ENCODE measurements around the gene CCDC73. TPM values are rescaled to one million over a fixed set of nuclear protein-coding genes. Genes with fewer than 3 reads are reported as not detected.

The CCDC73 gene
- total and polyA plus RNA-seq, 2 donors (not counting 1 experiment from before 2014, with no cell fraction given): 0.05 TPM; not detected in 1

DNA sequence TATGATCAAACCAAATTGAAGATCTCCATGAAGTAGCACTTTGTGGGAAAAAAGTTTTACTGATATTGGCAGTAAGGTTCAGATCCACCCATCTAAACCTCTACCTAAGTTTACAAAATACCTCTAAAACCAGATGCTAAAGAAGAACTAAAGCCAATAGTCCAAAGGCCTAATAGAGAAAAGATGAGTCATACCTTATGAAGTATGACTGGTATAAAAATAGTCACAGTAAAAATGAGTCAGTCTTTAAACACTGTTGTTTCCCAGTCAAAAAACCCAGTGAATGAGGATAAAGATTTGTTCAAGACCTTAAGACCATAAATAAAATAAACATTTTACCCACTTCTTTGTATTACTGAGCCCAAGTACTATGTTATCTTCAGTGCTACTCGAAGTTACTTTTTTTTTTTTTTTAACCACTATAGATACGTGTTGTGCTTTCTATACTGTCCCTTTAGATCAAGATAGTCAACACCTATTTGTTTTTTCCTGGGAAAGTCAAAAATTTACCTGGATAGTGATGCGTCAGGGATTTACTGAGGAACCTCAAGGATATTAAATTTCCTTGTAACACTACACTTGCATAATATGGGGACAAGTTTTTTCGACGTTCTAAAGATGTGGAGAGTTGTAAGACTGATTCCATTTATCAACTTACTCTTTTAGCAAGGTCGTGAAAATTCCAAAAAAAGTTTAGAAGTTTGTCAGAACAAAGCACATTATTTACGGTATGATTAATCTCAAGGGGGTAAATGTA, 87.3 kb downstream of the CCDC73 start:
- Mint-ChIP-seq H3K27ac (no peak overlapping the region), H3K4me1 (no peaks in the 10 kb centered on the region), H3K9me3 (ENCODE audit: insufficient read depth) (peaks cover 2% of the 10 kb centered on the region), H3K27me3 (peaks cover 14% of the 10 kb centered on the region), H3K4me3 (no peak overlapping the region)
- intact Hi-C loops (cut with micrococcal nuclease): no loop called here
- TF ChIP-seq, protein P1, sequence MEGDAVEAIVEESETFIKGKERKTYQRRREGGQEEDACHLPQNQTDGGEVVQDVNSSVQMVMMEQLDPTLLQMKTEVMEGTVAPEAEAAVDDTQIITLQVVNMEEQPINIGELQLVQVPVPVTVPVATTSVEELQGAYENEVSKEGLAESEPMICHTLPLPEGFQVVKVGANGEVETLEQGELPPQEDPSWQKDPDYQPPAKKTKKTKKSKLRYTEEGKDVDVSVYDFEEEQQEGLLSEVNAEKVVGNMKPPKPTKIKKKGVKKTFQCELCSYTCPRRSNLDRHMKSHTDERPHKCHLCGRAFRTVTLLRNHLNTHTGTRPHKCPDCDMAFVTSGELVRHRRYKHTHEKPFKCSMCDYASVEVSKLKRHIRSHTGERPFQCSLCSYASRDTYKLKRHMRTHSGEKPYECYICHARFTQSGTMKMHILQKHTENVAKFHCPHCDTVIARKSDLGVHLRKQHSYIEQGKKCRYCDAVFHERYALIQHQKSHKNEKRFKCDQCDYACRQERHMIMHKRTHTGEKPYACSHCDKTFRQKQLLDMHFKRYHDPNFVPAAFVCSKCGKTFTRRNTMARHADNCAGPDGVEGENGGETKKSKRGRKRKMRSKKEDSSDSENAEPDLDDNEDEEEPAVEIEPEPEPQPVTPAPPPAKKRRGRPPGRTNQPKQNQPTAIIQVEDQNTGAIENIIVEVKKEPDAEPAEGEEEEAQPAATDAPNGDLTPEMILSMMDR (IDR thresholded peaks at IDR 0.05): no peak
- no peak for TF ChIP-seq EZH2 (IDR thresholded peaks at IDR 0.05; ENCODE audit: borderline replicate concordance, insufficient read depth, low read depth, low read length, poor library complexity, severe bottlenecking)
- H3K27ac ChIP-seq (ENCODE audit: low read length in 2 of 2): no peak overlapping the region
- CTCF ChIA-PET: no interaction called here
- ATAC-seq (ENCODE audit: low read depth): no peak
- H3K9ac ChIP-seq (ENCODE audit: low read length): no peak overlapping the region
- WGBS (ENCODE audit: insufficient coverage): no CpG with 5 or more reads among the region's 7 CpGs
- DNase-seq: no peak
- no peak overlapping the region for H3K4me2 ChIP-seq (replicated peaks; ENCODE audit: low read depth, low read length, poor library complexity, severe bottlenecking)
- H3K36me3 ChIP-seq (replicated peaks in 1 of 2; ENCODE audit: control extremely low read depth in 1 of 2, control insufficient read depth in 1 of 2, extremely low read depth in 1 of 2, insufficient read depth in 2 of 2, low read length in 1 of 2): no peaks in the 10 kb centered on the region
- H3K4me3 ChIP-seq (ENCODE audit: control extremely low read depth in 1 of 5, extremely low read depth in 1 of 5, insufficient read depth in 1 of 5, low read depth in 2 of 5, low read length in 4 of 5): no peak overlapping the region
- no peaks in the 10 kb centered on the region for H3K79me2 ChIP-seq (ENCODE audit: control insufficient read depth, insufficient read depth, low read length)
- no peaks in the 10 kb centered on the region for H3K4me1 ChIP-seq (ENCODE audit: control insufficient read depth in 2 of 2, insufficient read depth in 2 of 2, low read length in 2 of 2)
- peaks cover 0 to 2% (median 0%) of the 10 kb centered on the region in 4 experiments for H3K27me3 ChIP-seq (replicated peaks in 1 of 4; ENCODE audit: control extremely low read depth in 1 of 4, control insufficient read depth in 3 of 4, insufficient read depth in 4 of 4, low read length in 3 of 4)
- no peaks in the 10 kb centered on the region for H4K20me1 ChIP-seq (ENCODE audit: control insufficient read depth, insufficient read depth, low read length, poor library complexity, severe bottlenecking)
- no peak overlapping the region for H2AFZ ChIP-seq (ENCODE audit: insufficient read depth, low read depth, low read length, poor library complexity, severe bottlenecking)
- H3K9me3 ChIP-seq (ENCODE audit: control extremely low read depth in 1 of 3, control insufficient read depth in 2 of 3, insufficient read depth in 1 of 3, low read length in 2 of 3): peaks cover 0 to 18% (median 3%) of the 10 kb centered on the region in 3 donors
- POLR2A ChIA-PET: no interaction called here

DNA sequence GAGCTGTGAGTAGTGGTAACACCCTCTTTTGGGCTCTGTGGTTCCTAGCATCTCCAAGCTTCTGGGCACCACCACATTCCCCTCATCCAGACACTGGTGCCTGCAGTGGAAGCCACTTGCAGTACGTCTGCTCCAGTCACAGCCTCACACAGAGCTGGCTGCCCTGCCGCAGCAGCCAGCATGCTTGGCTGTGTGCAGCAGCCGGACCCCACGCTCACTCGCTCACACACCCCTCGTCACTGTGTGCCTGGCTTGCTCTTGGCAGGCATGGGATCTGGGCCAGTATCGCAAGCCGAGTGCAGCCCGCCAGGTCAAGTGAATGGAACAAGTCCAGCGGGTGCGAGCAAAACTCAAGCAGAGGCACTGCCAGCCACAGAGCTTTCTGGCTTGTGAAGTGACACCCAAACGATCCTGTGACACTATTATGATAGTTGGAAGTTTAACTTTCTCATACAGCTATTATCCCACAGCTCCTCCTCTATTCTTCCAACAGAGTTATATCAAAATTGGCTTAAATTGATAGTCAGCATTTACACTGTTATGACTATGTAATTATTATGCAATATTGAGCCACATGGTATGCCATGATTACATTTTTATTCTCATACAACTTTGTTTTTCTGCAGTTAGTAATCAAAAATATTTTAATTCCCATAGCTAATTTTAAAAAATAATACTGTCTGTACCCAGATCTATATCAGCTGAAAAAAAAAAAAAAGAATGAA, 89.0 kb downstream of the CCDC73 start:
- no peak for ATAC-seq (ENCODE audit: low read depth)
- ChIA-PET CTCF (no interaction called here), POLR2A (no interaction called here)
- Mint-ChIP-seq H3K4me1 (no peaks in the 10 kb centered on the region), H3K9me3 (ENCODE audit: insufficient read depth) (peaks cover 2% of the 10 kb centered on the region), H3K4me3 (no peak overlapping the region), H3K27me3 (peaks cover 7% of the 10 kb centered on the region), H3K27ac (no peak overlapping the region)
- no peak overlapping the region for H2AFZ ChIP-seq (ENCODE audit: insufficient read depth, low read depth, low read length, poor library complexity, severe bottlenecking)
- 96% methylated on average over 11 of the region's 12 CpGs for WGBS (ENCODE audit: insufficient coverage)
- no peak overlapping the region for H3K27ac ChIP-seq (ENCODE audit: low read length in 2 of 2)
- H3K79me2 ChIP-seq (ENCODE audit: control insufficient read depth, insufficient read depth, low read length): no peaks in the 10 kb centered on the region
- H3K27me3 ChIP-seq (replicated peaks in 1 of 4; ENCODE audit: control extremely low read depth in 1 of 4, control insufficient read depth in 3 of 4, insufficient read depth in 4 of 4, low read length in 3 of 4): peaks cover 0 to 2% (median 0%) of the 10 kb centered on the region in 4 experiments
- H3K4me3 ChIP-seq (ENCODE audit: control extremely low read depth in 1 of 5, extremely low read depth in 1 of 5, insufficient read depth in 1 of 5, low read depth in 2 of 5, low read length in 4 of 5): no peak overlapping the region
- no peak overlapping the region for H3K4me2 ChIP-seq (replicated peaks; ENCODE audit: low read depth, low read length, poor library complexity, severe bottlenecking)
- TF ChIP-seq, protein P1 (IDR thresholded peaks at IDR 0.05): no peak
- no peak for TF ChIP-seq EZH2 (IDR thresholded peaks at IDR 0.05; ENCODE audit: borderline replicate concordance, insufficient read depth, low read depth, low read length, poor library complexity, severe bottlenecking)
- no peak for DNase-seq
- H3K4me1 ChIP-seq (ENCODE audit: control insufficient read depth in 2 of 2, insufficient read depth in 2 of 2, low read length in 2 of 2): no peaks in the 10 kb centered on the region
- no peaks in the 10 kb centered on the region for H4K20me1 ChIP-seq (ENCODE audit: control insufficient read depth, insufficient read depth, low read length, poor library complexity, severe bottlenecking)
- peaks cover 0 to 18% (median 3%) of the 10 kb centered on the region in 3 donors for H3K9me3 ChIP-seq (ENCODE audit: control extremely low read depth in 1 of 3, control insufficient read depth in 2 of 3, insufficient read depth in 1 of 3, low read length in 2 of 3)
- no peak overlapping the region for H3K9ac ChIP-seq (ENCODE audit: low read length)
- no peaks in the 10 kb centered on the region for H3K36me3 ChIP-seq (replicated peaks in 1 of 2; ENCODE audit: control extremely low read depth in 1 of 2, control insufficient read depth in 1 of 2, extremely low read depth in 1 of 2, insufficient read depth in 2 of 2, low read length in 1 of 2)
- intact Hi-C loops (cut with micrococcal nuclease): no loop called here

Data from B cell (primary cell).